Right ventricle myocardium superior (tissue), 1 donor: ENCODE results near the gene TXNDC12. TPM values are rescaled to one million over a fixed set of nuclear protein-coding genes. Genes with fewer than 3 reads are reported as not detected.
"Not testable (repeated sequence)": the region's sequence is repeated elsewhere in the genome, so short reads cannot be mapped to it uniquely, and the experiment has no call there.

Experiments
- ATAC-seq: fragments of 200-7000 bp; cut with Tn5 transposase; one replicate; pipeline ENCODE4 v1.9.1; 2020; ENCODE audit warnings: mild to moderate bottlenecking; ENCODE audit not compliant: poor library complexity
- DNase-seq: peaks from one replicate; pipeline ENCODE4 v3.0.0-alpha.2; 2020
- intact Hi-C: fragments of 100-400 bp; cut with DNase I; formaldehyde crosslinking; loops from one replicate; pipeline ENCODE4 v1.11.2; 2022
- total RNA-seq: library from RNA; stranded (reverse); fragmentation: NEBNext Ultra II Directional; extraction: Animal tissue kit (Norgen Biotek cat#: 25700); gene quantifications from one replicate; pipeline ENCODE4 v1.2.1, GENCODE V29; 2021
- donor health status: DM: no; HTN: yes; CAD: no; lungs with severe emphysema.

Gene TXNDC12
- total RNA-seq, 1 donor from 2014 or later = 20.9 TPM

DNA sequence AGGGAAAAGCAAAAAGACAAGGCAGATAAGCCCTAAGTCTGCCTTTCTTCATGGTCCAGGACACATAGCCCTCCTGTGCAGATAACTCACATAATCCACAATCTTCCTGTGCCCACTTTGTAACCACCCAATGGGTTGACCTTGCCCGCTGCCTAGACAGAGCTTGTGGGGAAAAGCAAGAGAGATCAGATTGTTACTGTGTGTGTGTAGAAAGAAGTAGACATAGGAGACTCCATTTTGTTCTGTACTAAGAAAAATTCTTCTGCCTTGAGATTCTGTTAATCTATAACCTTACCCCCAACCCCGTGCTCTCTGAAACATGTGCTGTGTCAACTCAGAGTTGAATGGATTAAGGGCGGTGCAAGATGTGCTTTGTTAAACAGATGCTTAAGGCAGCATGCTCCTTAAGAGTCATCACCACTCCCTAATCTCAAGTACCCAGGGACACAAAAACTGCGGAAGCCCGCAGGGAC is 48.9 kb downstream of the TXNDC12 start:
- DNase-seq, intact Hi-C loops, ATAC-seq: not testable (repeated sequence)

GRCh38 chr1:52005548-52005947 is 49.4 kb downstream of the TXNDC12 start:
- ATAC-seq, intact Hi-C loops, DNase-seq: not testable (repeated sequence)

DNA sequence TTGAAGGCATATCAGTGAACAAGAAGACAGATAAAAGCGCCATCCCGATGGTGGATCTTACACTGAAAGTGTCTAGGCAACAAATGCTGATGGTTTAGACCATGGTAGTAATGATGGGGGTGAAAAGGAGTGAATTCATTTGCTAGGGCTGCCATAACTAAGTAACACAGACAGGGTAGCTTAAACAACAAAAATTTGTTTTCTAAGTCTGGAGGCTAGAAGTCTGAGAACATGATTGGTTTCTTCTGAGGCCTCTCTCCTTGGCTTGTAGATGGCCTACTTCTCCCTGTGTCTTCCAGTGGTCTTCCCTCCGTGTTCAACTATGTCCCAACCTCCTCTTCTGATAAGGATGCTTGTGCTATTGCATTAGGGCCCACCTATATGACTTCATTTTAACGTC is 51.1 kb downstream of the TXNDC12 start:
- intact Hi-C loops = no loop called here
- DNase-seq (no peak), ATAC-seq (no peak)

DNA sequence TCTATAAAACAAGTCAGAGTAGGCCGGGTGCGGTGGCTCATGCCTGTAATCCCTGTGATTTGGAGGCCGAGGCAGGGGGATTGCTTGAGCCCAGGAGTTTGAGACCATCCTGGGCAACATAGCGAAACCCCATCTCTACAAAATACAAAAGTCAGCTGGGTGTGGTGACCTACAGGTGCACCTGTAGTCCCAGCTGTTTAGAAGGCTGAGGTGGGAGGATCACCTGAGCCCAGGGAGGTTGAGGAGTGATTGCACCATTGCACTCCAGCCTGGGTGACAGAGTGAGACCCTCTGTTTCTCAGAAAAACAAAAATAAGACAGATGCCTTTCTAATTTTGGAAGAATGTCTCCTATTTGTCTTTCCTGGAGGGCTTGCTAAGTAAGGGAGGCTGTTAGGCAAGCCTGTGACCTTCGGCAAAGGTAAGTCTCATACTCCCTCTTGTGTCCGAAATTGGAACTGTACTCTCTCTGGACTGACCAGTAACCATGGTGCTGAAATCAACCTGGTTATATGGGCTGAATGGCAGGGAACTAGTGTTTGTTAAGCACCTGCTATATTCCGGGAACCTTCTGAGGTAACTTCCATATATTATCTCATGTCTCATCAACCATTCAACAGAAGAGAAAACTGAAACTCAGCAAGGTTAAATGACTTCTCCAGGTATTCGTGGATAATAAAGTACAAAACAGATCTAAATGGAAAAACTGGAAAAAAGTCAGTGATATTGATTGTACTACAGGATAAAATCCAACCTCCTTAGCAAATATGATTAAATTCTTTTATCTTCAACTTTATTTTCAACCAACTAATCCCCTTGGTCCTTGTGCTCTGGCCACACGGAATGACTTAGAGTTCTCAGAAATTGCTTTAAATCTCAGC is 52.7 kb downstream of the TXNDC12 start:
- DNase-seq = no peak
- peak; percentile 92 for ATAC-seq
- intact Hi-C loops = no loop called here

DNA sequence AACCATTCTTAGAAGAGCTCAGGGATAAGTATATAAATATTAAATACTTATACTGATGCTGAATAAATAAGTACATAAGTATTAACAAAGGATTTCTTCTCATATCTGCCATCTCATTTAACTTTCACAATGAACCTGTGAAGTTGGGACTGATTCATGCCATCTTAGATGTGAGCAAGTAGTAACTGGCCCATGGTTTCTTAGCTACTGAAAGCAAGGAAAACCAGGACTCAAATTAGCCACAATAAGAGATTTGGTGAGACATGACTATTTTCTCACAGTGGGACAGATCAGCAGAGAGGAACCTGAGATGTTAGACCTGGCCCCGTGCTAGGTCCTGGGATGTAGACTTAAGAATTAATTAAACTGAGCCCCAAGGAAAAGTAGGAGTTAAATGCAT is 56.3 kb downstream of the TXNDC12 start:
- no peak for ATAC-seq
- no peak for DNase-seq

DNA sequence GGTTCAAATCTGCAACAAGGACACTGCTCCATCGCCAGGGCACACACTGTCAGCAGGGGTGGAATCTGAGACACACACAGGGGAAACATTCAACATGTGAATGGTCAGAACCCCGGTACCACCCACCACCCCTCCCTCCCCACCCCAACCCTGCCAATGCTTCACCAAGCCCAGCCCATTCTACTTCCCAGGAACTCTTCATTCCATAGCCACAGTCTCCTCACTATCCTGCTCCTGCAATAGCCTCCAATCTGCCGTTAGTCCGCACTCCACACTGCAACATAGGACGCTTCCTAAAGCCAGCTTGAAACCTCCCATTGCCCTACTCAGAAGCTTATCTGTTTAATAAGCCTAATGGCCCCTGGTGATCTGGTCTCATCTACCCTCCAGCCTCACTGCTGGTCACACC is 57.0 kb downstream of the TXNDC12 start:
- no peak for ATAC-seq
- intact Hi-C loops = loop anchor here (5.0 kb wide), 1 partner anchor 101 kb away; no protein-coding TSS in a partner anchor

More for the DNA sequence above, 56.3 kb downstream of the TXNDC12 start:
- intact Hi-C loops = loop anchor here (5.0 kb wide), 1 partner anchor 101 kb away; no protein-coding TSS in a partner anchor

DNA sequence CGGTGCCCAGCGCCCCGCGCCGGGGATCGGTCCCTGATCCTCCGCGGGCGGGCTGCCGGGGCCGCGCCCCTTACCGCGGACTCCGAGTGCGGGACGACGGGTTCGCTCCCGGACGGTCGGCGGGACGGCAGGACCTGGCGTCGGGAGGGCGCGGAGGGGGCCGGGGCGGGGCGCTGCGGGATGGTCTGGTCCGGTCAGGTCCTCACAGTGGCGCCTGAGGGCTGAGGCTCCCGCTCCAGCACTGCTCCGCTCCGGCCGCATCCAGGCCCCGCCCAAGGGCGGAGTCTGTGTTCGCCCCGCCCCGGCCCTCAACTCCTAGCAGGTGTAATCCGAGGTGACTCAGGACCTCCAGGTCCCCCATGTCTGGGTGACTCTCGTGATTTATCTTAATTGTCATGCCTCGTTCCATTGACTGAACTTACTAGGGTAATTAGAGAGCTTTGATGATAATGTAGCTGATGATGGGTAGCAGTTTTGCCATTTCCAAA is 64.5 kb downstream of the TXNDC12 start, which contains the start of gene RAB3B:
TSS of gene RAB3B (minus strand) at position 223 of the 488 bp plus-strand sequence. CDS start 13,583 bp downstream, outside the sequence.
- DNase-seq (peak; percentile 64), ATAC-seq (peak; percentile 63)
- intact Hi-C loops = no loop called here

More for the DNA sequence above, 57.0 kb downstream of the TXNDC12 start:
- no peak for DNase-seq

DNA sequence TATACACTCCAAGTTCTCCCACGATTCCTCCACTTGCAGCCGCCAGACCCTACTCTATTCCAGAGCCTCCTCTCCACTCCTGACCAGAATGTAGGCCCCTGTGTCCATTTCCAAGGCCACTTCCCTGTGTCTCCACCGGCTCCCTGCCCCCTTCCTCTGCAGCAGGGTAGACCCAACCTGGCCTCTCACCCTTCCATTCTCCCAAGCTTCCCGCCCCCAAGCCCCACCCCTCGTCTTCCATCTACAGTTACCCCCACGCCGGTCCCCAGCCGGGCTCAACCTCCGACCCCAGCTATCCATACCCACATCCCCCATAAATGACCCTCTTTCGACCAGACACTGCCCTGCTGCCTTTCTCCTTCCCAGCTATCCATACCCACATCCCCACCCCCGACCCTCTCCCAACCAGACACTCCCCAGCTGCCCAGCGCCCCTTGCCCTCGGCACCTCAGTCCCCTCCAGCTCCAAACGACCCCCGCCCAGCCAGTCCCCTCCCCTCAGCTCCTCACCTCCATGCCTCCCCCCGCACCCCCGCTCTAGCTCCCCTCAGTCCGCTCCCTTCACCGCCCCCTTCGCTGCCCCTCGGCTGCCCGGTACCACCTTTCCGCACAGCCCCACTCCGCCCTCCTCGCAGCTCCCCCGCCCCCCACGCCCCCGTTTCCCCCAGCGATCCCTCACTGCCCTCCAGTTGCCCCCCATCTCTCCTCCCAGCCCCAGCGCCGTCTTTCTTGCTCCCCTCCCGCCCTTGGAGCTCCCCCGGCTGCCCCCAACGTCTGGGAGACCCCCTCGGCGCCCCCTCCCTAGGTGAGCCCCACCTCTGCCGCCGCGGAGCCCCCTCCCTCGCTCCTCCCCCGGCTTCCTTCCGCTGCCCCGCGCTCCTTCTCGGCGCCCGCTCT is 65.2 kb downstream of the TXNDC12 start:
- DNase-seq (no peak), ATAC-seq (no peak)
- intact Hi-C loops = no loop called here

GRCh38 chr1:51988254-51988653 is 66.7 kb downstream of the TXNDC12 start:
- ATAC-seq = no peak
- DNase-seq = no peak
- intact Hi-C loops = no loop called here

GRCh38 chr1:51986718-51987117 is 68.3 kb downstream of the TXNDC12 start:
- ATAC-seq (no peak), DNase-seq (no peak)
- intact Hi-C loops = no loop called here

DNA sequence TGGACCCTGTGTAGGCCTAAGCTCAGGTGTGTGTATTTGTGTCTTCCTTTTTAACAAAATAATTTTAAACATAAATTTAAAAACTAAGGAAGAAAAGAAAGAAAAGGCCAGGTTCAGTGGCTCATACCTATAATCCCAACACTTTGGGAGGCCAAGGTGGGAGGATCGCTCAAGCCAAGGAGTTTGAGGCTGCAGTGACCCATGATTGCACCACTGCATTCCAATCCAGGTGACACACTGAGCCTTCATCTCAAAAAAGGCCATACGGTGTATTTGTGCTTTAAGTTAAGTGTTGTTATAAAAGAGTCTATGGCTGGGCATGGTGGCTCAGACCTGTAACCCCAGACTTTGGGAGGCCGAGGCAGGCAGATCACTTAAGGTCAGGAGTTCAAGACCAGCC is 72.8 kb downstream of the TXNDC12 start:
- ATAC-seq = no peak
- DNase-seq = no peak
- intact Hi-C loops = no loop called here

DNA sequence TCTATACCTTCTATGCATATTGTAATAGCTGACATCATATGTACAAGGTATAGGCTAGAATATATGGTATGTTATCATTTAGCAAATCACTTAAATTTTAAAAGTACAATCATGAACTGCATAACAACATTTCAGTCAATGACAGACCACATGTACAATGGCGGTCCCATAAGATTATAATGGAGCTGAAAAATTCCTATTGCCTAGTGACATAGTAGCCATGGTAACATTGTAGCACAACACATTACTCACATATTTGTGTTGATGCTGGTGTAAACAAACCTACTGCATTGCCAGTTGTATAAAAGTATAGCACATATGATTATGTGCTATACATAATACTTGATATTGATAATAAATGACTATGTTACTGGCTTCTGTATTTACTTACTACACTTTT is 73.4 kb downstream of the TXNDC12 start:
- ATAC-seq (no peak), DNase-seq (no peak)
- intact Hi-C loops = no loop called here

DNA sequence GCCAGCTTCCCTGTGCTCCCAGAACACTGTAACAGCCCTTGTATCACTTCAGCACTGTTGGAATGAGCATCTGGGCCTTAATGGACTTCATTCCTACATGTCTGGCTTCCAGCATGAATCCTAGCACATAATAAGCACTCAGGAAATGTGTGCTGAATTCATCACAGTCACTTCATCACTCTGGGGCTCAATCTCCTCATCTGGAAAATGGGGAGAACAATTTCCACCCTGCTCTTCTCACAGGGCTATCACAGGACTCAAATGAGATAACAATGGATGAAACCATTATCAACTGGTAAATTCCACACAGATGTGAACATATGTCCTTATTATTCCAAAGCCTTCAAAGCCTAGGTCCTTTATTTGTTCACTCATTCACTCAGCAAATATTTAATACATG is 76.9 kb downstream of the TXNDC12 start:
- intact Hi-C loops = no loop called here
- ATAC-seq (no peak), DNase-seq (no peak)

DNA sequence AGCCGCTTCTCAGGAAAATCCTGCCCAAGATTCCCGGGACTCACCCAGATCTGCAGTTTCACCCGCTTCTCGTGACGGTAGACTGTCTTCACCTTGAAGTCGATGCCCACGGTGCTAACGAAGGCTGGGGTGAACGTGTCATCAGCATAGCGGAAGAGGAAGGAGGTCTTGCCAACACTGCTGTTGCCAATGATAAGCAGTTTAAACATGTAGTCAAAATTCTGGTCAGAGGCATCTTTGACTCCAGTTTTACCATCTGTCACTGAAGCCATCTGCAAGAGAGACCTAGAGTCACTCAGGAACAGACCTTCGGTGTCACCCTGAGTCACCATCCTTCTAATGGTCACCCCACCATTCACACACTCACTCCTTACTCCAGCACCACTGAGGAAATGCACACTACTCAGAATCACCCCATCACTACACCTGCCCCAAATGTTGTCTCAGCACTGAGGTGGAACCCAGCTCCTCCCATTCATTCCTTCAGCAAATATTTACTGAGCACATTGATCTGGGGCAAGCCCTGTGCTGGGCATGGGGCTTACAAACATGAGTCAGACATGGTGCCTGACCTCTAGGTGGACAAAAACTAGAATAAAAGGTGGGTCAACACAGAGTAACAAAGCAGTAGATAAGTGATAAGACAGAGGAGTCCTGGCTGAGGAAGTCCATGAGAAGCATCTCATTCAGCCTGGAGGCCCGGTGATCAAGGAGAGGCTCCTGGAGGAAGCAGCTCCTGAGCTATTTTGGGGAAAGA is 78.0 kb downstream of the TXNDC12 start:
- ATAC-seq (no peak), DNase-seq (no peak)
- intact Hi-C loops = no loop called here

GRCh38 chr1:51973587-51974474 is 81.2 kb downstream of the TXNDC12 start:
- no peak for ATAC-seq
- intact Hi-C loops = no loop called here

More at GRCh38 chr1:51973587-51974474, 81.2 kb downstream of the TXNDC12 start:
- no peak for DNase-seq
